ENCODE data around the gene STMND1.

- TF ChIP-seq CTCF (IDR thresholded peaks at IDR 0.05) (no peak), POLR2A (IDR thresholded peaks at IDR 0.05) (no peak)
These were observed 35.2 kb upstream of the STMND1 start for GRCh38 chr6:17066610-17067009.
